Esophagus muscularis mucosa (tissue), 4 donors: ENCODE data around the gene PPP1R14C. TPM values are rescaled to one million over a fixed set of nuclear protein-coding genes. Genes with fewer than 3 reads are reported as not detected.

Source experiments
- DNase-seq: peaks from one replicate; pipeline ENCODE4 v3.0.0-alpha.2; 2017; ENCODE audit errors: extremely low spot score
- H3K27ac ChIP-seq, 4 donors: fragments of 200-600 bp; sonication (generic); replicated peaks in 1 of 4; 1 replicate in 3 of 4; 2 replicates in 1 of 4; pipeline ENCODE4 v1.5.1; 2016 to 2019; ENCODE audit warnings: mild to moderate bottlenecking in 1 of 4
- H3K27me3 ChIP-seq, 4 donors: fragments of 200-600 bp; sonication (generic); one replicate each; pipeline versions ENCODE4 v1.5.1 to v1.6.0; 2016 to 2019
- H3K36me3 ChIP-seq, 4 donors: fragments of 200-600 bp; sonication (generic); one replicate each; pipeline ENCODE4 v1.5.1; 2016 to 2019
- H3K4me1 ChIP-seq, 4 donors: fragments of 200-600 bp; sonication (generic); one replicate each; pipeline ENCODE4 v1.5.1; 2016 to 2019
- H3K4me3 ChIP-seq, 4 donors: fragments of 200-600 bp; sonication (generic); 1 replicate in 2 of 4; 2 replicates in 2 of 4; pipeline ENCODE4 v1.5.1; 2016 to 2019; ENCODE audit warnings: mild to moderate bottlenecking in 4 of 4, moderate library complexity in 1 of 4
- H3K9me3 ChIP-seq, 4 donors: fragments of 200-600 bp; sonication (generic); 1 replicate in 3 of 4; 2 replicates in 1 of 4; pipeline ENCODE4 v1.5.1; 2016 to 2019
- EP300 ChIP-seq: sonication (generic); formaldehyde crosslinking; IDR thresholded peaks from one replicate; pipeline ENCODE4 v1.6.1; 2017; ENCODE audit warnings: antibody characterized with exemption
- POLR2A ChIP-seq: fragments of 450-650 bp; IDR thresholded peaks from one replicate; pipeline ENCODE4 v1.6.1; 2017; ENCODE audit warnings: antibody characterized with exemption, moderate library complexity, mild to moderate bottlenecking, low read depth
- POLR2AphosphoS5 ChIP-seq, 2 donors: sonication (generic); formaldehyde crosslinking; IDR thresholded peaks; one replicate each; pipeline ENCODE4 v1.6.1; 2017; ENCODE audit warnings: antibody characterized with exemption in 2 of 2
- WGBS: methylation state at CpG from one replicate; pipeline ENCODE4 v1.1.5; 2018; 5-methylcytosine and 5-hydroxymethylcytosine counted together
- intact Hi-C: fragments of 100-400 bp; cut with DNase I; formaldehyde crosslinking; loops from one replicate; pipeline ENCODE4 v1.15.1; 2023
- total RNA-seq, 4 donors: library from RNA; depleted of rRNA; stranded (reverse); fragments of >200 nt; gene quantifications; one replicate each; pipeline versions ENCODE4 v1.1.0 to v1.2.1, GENCODE V29; 2016
- TF ChIP-seq, protein P1 (sequence below), 3 experiments: fragments of 200-600 bp in 2 of 3; fragments of 450-650 bp in 1 of 3; sonication (generic) in 2 of 3; IDR thresholded peaks; one replicate each; pipeline ENCODE4 v1.5.1; 2017 to 2019; ENCODE audit warnings: antibody characterized with exemption in 3 of 3, mild to moderate bottlenecking in 2 of 3, moderate library complexity in 1 of 3

PPP1R14C gene
- total RNA-seq, 4 donors from 2014 or later, result 0.26 to 0.40 TPM; not detected in 2

DNA sequence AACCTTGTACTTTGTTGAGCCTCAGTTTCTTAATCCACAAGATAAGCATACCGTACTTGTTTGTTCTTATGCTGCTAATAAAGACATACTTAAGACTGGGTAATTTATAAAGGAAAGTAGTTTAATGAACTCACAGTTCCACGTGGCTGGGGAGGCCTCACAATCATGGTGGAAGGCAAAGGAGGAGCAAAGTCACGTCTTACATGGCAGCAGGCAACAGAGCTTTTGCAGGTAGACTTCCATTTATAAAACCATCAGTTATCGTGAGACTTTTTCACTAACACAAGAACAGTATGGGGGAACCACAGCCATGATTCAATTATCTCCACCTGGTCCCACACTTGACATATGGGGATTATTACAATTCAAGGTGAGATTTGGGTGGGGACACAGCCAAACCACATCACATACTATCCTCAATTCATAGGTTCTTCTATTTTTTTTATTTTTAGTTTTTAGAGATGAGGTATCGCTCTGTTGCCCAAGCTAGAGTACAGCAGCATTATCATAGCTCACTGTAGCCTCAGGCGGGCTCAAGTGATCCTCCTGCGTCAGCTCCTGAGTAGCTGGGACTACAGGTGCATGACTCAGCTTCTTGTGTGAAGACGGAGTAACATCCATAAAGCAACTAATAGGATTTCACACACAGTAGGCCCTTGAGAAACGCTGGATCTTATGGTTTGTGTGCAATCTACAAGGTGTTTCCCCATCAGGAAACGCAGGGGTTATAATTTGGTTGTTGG lies 149.3 kb downstream of the PPP1R14C start:
- Histone ChIP-seq H3K36me3 (no peaks in the 10 kb centered on the region), H3K9me3 (peaks cover 0 to 8% (median 1%) of the 10 kb centered on the region in 4 donors), H3K27me3 (peaks cover 0 to 9% (median 0%) of the 10 kb centered on the region in 4 donors), H3K27ac (no peak overlapping the region), H3K4me3 (no peak overlapping the region), H3K4me1 (no peaks in the 10 kb centered on the region)
- TF ChIP-seq POLR2A (no peak), EP300 (no peak), POLR2AphosphoS5 (IDR thresholded peaks at IDR 0.05) (no peak)
- TF ChIP-seq, protein P1, sequence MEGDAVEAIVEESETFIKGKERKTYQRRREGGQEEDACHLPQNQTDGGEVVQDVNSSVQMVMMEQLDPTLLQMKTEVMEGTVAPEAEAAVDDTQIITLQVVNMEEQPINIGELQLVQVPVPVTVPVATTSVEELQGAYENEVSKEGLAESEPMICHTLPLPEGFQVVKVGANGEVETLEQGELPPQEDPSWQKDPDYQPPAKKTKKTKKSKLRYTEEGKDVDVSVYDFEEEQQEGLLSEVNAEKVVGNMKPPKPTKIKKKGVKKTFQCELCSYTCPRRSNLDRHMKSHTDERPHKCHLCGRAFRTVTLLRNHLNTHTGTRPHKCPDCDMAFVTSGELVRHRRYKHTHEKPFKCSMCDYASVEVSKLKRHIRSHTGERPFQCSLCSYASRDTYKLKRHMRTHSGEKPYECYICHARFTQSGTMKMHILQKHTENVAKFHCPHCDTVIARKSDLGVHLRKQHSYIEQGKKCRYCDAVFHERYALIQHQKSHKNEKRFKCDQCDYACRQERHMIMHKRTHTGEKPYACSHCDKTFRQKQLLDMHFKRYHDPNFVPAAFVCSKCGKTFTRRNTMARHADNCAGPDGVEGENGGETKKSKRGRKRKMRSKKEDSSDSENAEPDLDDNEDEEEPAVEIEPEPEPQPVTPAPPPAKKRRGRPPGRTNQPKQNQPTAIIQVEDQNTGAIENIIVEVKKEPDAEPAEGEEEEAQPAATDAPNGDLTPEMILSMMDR (IDR thresholded peaks at IDR 0.05), result no peak
- 92% methylated on average over 10 of the region's 10 CpGs for WGBS
- intact Hi-C loops, result no loop called here
- no peak for DNase-seq

DNA sequence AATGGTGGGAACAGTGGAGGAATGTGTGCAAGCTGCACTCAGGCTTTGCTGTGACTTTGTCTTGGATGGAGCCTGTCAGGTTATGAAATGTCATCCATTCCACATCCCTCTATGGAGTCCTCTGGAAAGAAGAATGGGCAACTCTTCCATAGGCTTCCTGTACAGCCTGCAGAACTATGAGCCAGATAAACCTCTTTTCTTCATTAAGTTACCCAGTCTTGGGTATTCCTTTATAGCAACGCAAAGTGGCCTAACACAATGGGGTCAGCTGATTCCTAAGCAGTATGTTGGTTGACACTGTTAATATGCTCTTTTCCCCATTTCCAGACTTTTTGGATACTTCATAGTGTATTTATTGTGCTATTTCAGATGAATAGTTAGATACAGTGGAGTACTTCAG lies 150.2 kb downstream of the PPP1R14C start:
- DNase-seq, result no peak
- Histone ChIP-seq H3K27ac (no peak overlapping the region), H3K36me3 (no peaks in the 10 kb centered on the region), H3K27me3 (peaks cover 0 to 9% (median 0%) of the 10 kb centered on the region in 4 donors), H3K9me3 (peaks cover 0 to 16% (median 6%) of the 10 kb centered on the region in 4 donors), H3K4me3 (no peak overlapping the region), H3K4me1 (no peaks in the 10 kb centered on the region)
- no peak for TF ChIP-seq EP300
- TF ChIP-seq POLR2AphosphoS5 (IDR thresholded peaks at IDR 0.05), result no peak
- no peak for TF ChIP-seq POLR2A
- TF ChIP-seq, protein P1 (IDR thresholded peaks at IDR 0.05), result no peak
- WGBS, result 100% methylated on average over 1 of the region's 1 CpG
- intact Hi-C loops, result no loop called here

DNA sequence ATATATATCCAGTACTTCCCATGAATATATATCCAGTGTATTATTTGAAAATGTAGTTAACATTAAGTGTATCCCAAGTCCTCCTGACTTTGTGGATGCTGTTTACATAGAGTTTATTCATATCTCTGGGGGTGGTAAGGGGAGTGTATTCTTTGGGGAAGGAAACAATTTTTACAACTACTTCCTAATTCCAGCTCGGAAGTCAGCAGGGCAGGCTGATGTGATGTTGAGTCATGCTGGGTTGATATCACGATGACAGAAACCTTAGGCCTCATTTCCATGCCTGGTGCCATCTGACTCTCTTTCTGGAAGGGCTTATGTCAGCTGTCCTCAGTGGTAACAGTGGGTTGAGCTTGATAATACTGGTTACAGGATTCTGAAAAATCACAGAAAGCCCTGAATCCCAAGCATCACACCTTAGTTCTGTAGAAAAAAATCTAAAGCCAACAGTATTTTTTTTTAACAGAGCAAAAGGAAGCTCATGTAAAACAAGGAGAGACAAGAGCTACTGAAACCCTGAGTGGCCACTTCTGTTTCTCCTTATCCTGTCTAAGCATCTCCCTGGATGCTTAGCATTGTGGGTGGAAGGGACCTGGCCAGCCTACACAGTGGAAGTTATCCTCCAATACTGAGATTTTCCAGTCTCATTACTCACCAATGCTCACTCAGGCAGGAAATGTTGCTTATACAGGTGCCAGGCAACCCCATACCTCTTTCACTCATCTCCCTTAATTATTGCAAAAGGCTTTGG lies 150.8 kb downstream of the PPP1R14C start:
- peaks cover 0 to 7% (median 0%) of the 10 kb centered on the region in 4 donors for H3K27me3 ChIP-seq
- no peaks in the 10 kb centered on the region for H3K4me1 ChIP-seq
- H3K9me3 ChIP-seq, result peaks cover 0 to 16% (median 7%) of the 10 kb centered on the region in 4 donors
- H3K27ac ChIP-seq, result no peak overlapping the region
- WGBS, result 50% methylated on average over 2 of the region's 2 CpGs
- H3K36me3 ChIP-seq, result no peaks in the 10 kb centered on the region
- TF ChIP-seq POLR2AphosphoS5 (IDR thresholded peaks at IDR 0.05) (peak in 1 of 2 donors; percentile 8), EP300 (no peak)
- intact Hi-C loops, result no loop called here
- H3K4me3 ChIP-seq, result no peak overlapping the region
- DNase-seq, result no peak

DNA sequence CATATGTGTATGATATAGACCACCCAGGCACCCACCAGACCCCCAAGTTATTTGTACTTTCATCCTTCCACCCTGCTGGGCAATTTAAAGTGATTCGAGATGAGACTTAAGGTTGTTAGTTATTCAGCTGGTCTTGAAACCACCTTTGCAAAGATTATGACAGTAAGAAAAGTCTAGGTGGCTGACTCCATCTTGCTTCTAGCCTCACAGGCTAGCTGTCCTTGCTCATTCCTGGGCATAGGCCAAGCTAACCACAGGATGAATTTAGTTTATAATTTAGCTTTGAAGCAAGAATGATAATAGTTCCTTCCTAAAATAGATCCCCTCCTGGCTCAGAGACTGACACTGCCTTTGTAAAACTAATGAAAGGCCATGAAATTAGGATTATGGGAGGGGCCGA lies 154.0 kb downstream of the PPP1R14C start:
- Histone ChIP-seq H3K27ac (no peak overlapping the region), H3K27me3 (no peaks in the 10 kb centered on the region), H3K4me3 (no peak overlapping the region), H3K36me3 (no peaks in the 10 kb centered on the region), H3K9me3 (peaks cover 0 to 16% (median 7%) of the 10 kb centered on the region in 4 donors), H3K4me1 (no peaks in the 10 kb centered on the region)
- 88% methylated on average over 2 of the region's 2 CpGs for WGBS
- no peak for DNase-seq
- intact Hi-C loops, result no loop called here
- TF ChIP-seq POLR2A (no peak), EP300 (no peak), POLR2AphosphoS5 (IDR thresholded peaks at IDR 0.05) (no peak)
- TF ChIP-seq, protein P1 (IDR thresholded peaks at IDR 0.05), result no peak

DNA sequence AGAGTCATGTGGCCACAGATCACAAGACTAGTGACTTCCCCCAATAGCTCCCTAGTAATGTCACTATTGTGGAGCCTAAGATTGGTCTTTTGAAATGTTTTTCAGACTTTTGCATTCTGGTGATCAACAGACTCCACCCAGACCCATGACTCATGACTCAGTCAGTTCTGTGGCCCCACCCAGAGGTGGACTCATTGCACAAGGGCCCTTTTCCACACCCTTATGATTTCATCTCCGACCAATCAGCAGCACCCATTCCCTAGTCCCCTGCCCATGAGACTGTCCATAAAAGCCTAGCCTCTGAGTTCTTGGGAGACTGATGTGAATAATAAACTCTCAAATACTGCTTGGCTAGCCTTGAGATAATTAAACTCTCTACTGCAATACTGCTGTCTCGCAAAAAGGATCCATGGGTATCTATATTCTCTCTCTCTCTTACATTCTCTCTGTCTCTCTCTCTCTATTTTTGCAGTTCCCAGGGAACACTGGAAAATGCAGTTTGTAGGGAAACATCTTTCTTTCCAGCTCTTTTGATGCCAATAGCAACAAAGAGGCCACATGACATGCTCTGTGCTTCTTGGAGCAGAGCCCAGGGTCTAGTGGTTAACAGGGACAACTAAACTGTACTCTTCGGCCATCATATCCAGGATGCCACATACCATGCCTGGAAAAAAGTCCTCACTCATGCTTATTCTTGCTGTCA lies 154.6 kb downstream of the PPP1R14C start:
- 83% methylated on average over 3 of the region's 3 CpGs for WGBS
- Histone ChIP-seq H3K4me1 (no peaks in the 10 kb centered on the region), H3K4me3 (no peak overlapping the region), H3K36me3 (no peaks in the 10 kb centered on the region), H3K9me3 (peaks cover 0 to 16% (median 7%) of the 10 kb centered on the region in 4 donors), H3K27me3 (no peaks in the 10 kb centered on the region), H3K27ac (no peak overlapping the region)
- no peak for DNase-seq
- intact Hi-C loops, result no loop called here
- no peak for TF ChIP-seq POLR2AphosphoS5 (IDR thresholded peaks at IDR 0.05)
- TF ChIP-seq POLR2A, result no peak
- TF ChIP-seq, protein P1 (IDR thresholded peaks at IDR 0.05), result no peak
- no peak for TF ChIP-seq EP300
